Smooth muscle cell (in vitro differentiated cells): ENCODE results near the gene SLX9. TPM values are rescaled to one million over a fixed set of nuclear protein-coding genes. Genes with fewer than 3 reads are reported as not detected.
"Not testable (repeated sequence)": the region's sequence is repeated elsewhere in the genome, so short reads cannot be mapped to it uniquely, and the experiment has no call there.

Source experiments
- DNase-seq: peaks from one replicate; lab custom pipeline; 2025; ENCODE audit not compliant: unreplicated experiment; lab: John Stamatoyannopoulos, UW
- H2AFZ ChIP-seq: fragments of 200-600 bp; sonication (generic); 2 replicates; pipeline ENCODE4 v1.6.0; 2016; ENCODE audit warnings: antibody characterized with exemption, low read depth, mild to moderate bottlenecking
- H3F3A ChIP-seq: fragments of 200-600 bp; sonication (generic); 2 replicates; pipeline ENCODE4 v1.6.0; 2017; ENCODE audit warnings: antibody characterized with exemption, low read depth
- H3K27ac ChIP-seq: fragments of 200-600 bp; sonication (generic); 2 replicates; pipeline ENCODE4 v1.5.1; 2016; ENCODE audit warnings: low read depth, mild to moderate bottlenecking
- H3K27me3 ChIP-seq: fragments of 200-600 bp; sonication (generic); 2 replicates; pipeline ENCODE4 v1.6.1; 2016; ENCODE audit warnings: low read depth, mild to moderate bottlenecking
- H3K36me3 ChIP-seq: fragments of 200-600 bp; sonication (generic); 2 replicates; pipeline ENCODE4 v1.5.1; 2016; ENCODE audit warnings: low read depth
- H3K4me1 ChIP-seq: fragments of 200-600 bp; sonication (generic); 2 replicates; pipeline ENCODE4 v1.5.1; 2016; ENCODE audit warnings: low read depth
- H3K4me2 ChIP-seq: fragments of 200-600 bp; sonication (generic); 2 replicates; pipeline ENCODE4 v1.6.0; 2016; ENCODE audit warnings: mild to moderate bottlenecking
- H3K4me3 ChIP-seq: fragments of 200-600 bp; sonication (generic); 2 replicates; pipeline ENCODE4 v1.5.1; 2016; ENCODE audit warnings: mild to moderate bottlenecking
- H3K79me2 ChIP-seq: fragments of 200-600 bp; sonication (generic); 2 replicates; pipeline ENCODE4 v1.6.0; 2016; ENCODE audit warnings: low read depth, mild to moderate bottlenecking
- H3K9ac ChIP-seq: fragments of 200-600 bp; sonication (generic); 2 replicates; pipeline ENCODE4 v1.6.0; 2016; ENCODE audit warnings: low read depth
- H3K9me3 ChIP-seq: fragments of 200-600 bp; sonication (generic); replicated peaks from 2 replicates; pipeline ENCODE4 v1.5.1; 2016; ENCODE audit warnings: low read depth
- H4K20me1 ChIP-seq: fragments of 200-600 bp; sonication (generic); 2 replicates; pipeline ENCODE4 v1.6.0; 2016; ENCODE audit warnings: low read depth
- CTCF ChIP-seq: fragments of 200-600 bp; sonication (generic); IDR thresholded peaks from 2 replicates; pipeline ENCODE4 v1.5.1; 2017; ENCODE audit warnings: borderline replicate concordance, mild to moderate bottlenecking, antibody characterized with exemption; ENCODE audit not compliant: insufficient read depth, poor library complexity, severe bottlenecking
- WGBS: methylation state at CpG from one replicate; pipeline ENCODE4 v1.1.7; 2016; ENCODE audit warnings: low lambda C conversion rate; 5-methylcytosine and 5-hydroxymethylcytosine counted together
- polyA plus RNA-seq: library from polyadenylated mRNA; unstranded; fragments of >200 nt; fragmentation: Nextera tagmentation; extraction: Ambion mirVana; gene quantifications from 2 replicates; pipeline ENCODE4 v1.2.1, GENCODE V29; 2016
- total RNA-seq: library from RNA; depleted of rRNA; stranded (reverse); fragments of >200 nt; gene quantifications from 2 replicates; pipeline ENCODE4 v1.2.3, GENCODE V29; 2014

SLX9 gene
- total and polyA plus RNA-seq, 2 experiments from 2014 or later: 13.9 to 26.6 TPM

GRCh38 chr21:44911384-44912157 lies 28.3 kb upstream of the SLX9 start:
- no peaks in the 10 kb centered on the region for H3K9me3 ChIP-seq
- H3F3A ChIP-seq: no peaks in the 10 kb centered on the region
- H2AFZ ChIP-seq: no peak overlapping the region
- no peaks in the 10 kb centered on the region for H3K27me3 ChIP-seq
- H3K79me2 ChIP-seq: no peaks in the 10 kb centered on the region
- 94% methylated on average over 19 of the region's 19 CpGs for whole genome bisulfite sequencing
- DNase-seq: no peak
- H3K27ac ChIP-seq: no peak overlapping the region
- no peak overlapping the region for H3K4me2 ChIP-seq
- no peaks in the 10 kb centered on the region for H4K20me1 ChIP-seq
- no peak overlapping the region for H3K9ac ChIP-seq
- no peak overlapping the region for H3K4me3 ChIP-seq
- TF ChIP-seq CTCF: no peak
- H3K4me1 ChIP-seq: peaks cover 9% of the 10 kb centered on the region
- H3K36me3 ChIP-seq: no peaks in the 10 kb centered on the region

DNA sequence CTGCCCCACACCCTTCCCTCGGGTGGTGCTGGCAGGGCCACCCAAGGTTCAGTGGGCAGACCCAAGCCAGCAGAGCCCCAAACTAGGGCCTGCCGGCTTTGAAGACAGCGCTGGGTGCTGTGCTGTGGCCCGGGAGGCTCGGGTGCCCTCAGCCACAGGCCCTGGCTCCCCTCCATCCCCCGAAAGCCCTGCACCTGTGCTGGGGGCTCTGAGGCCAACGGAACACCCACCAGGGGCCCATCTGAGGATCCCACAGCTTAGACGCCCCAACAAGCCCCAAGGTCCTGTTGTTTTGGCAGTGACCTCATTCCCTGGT lies 27.7 kb upstream of the SLX9 start:
- DNase-seq: no peak

DNA sequence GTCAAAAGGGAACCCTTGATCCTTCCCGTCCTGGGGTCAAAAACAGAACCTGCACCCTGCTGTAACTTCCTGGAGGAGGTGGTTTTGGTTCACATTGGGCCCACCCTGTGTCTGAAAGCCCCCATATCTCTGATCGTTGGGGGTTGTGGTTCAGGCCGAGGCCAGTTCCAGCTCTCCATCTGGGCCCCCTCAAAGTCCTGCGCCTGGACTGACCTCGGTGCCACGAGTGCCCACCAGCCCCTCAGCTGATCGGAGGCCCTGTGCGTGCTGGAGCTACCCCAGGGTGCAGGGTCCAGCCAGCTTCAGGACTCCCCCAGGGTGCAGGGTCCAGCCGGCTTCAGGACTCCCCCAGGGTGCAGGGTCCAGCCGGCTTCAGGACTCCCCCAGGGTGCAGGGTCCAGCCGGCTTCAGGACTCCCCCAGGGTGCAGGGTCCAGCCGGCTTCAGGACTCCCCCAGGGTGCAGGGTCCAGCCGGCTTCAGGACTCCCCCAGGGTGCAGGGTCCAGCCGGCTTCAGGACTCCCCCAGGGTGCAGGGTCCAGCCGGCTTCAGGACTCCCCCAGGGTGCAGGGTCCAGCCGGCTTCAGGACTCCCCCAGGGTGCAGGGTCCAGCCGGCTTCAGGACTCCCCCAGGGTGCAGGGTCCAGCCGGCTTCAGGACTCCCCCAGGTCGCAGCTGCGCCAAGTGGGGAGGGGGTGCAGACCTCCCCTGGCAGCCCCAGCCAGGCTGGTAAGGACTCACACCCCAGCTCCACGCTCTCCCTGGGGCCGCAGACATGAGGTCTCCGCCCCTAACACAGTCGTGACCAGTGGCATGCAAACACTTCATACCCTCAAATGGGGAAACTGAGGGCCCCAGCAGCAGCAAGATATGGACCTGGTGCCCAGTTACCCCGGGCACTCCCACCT lies 27.1 kb upstream of the SLX9 start:
- not testable (repeated sequence) for H3K79me2 ChIP-seq, H3K9me3 ChIP-seq, H2AFZ ChIP-seq, DNase-seq, H4K20me1 ChIP-seq, H3K4me1 ChIP-seq, H3F3A ChIP-seq, H3K27ac ChIP-seq, H3K36me3 ChIP-seq, H3K4me3 ChIP-seq, H3K4me2 ChIP-seq, H3K9ac ChIP-seq, H3K27me3 ChIP-seq
- 87% methylated on average over 20 of the region's 25 CpGs for WGBS

More for the DNA sequence above, 27.7 kb upstream of the SLX9 start:
- no peak overlapping the region for H3K4me2 ChIP-seq
- no peaks in the 10 kb centered on the region for H3K9me3 ChIP-seq
- no peaks in the 10 kb centered on the region for H3K36me3 ChIP-seq
- TF ChIP-seq CTCF: no peak
- H3F3A ChIP-seq: no peaks in the 10 kb centered on the region
- no peak overlapping the region for H2AFZ ChIP-seq
- H3K27ac ChIP-seq: no peak overlapping the region
- H4K20me1 ChIP-seq: no peaks in the 10 kb centered on the region
- no peak overlapping the region for H3K4me3 ChIP-seq
- H3K27me3 ChIP-seq: no peaks in the 10 kb centered on the region
- H3K79me2 ChIP-seq: no peaks in the 10 kb centered on the region
- H3K9ac ChIP-seq: no peak overlapping the region
- peaks cover 9% of the 10 kb centered on the region for H3K4me1 ChIP-seq
- WGBS: 95% methylated on average over 8 of the region's 8 CpGs

- no peak for DNase-seq
- no peak for TF ChIP-seq CTCF
- no peaks in the 10 kb centered on the region for H3K27me3 ChIP-seq
- H3K4me2 ChIP-seq: no peak overlapping the region
- no peaks in the 10 kb centered on the region for H3K79me2 ChIP-seq
- H3K9ac ChIP-seq: no peak overlapping the region
- no peak overlapping the region for H3K4me3 ChIP-seq
- no peaks in the 10 kb centered on the region for H3K4me1 ChIP-seq
- WGBS: 95% methylated on average over 7 of the region's 7 CpGs
- H4K20me1 ChIP-seq: no peaks in the 10 kb centered on the region
- H2AFZ ChIP-seq: no peak overlapping the region
- no peaks in the 10 kb centered on the region for H3K9me3 ChIP-seq
- no peak overlapping the region for H3K27ac ChIP-seq
- no peaks in the 10 kb centered on the region for H3F3A ChIP-seq
- no peaks in the 10 kb centered on the region for H3K36me3 ChIP-seq
Measured at GRCh38 chr21:44913425-44914175, 26.2 kb upstream of the SLX9 start.
